Naive thymus-derived CD4-positive, alpha-beta T cell (primary cell): ENCODE results near the gene PPP1R12C. TPM values are rescaled to one million over a fixed set of nuclear protein-coding genes. Genes with fewer than 3 reads are reported as not detected.
A peak's percentile ranks its signal among the peaks of the same experiment; 100 is the strongest.

ENCODE experiments used
- ATAC-seq: fragments of 150-1000 bp; cut with Tn5 transposase; 2 replicates; pipeline ENCODE4 v1.10.0; 2021; ENCODE audit warnings: mild to moderate bottlenecking, moderate library complexity
- CTCF ChIA-PET: fragments of 350-600 bp; sonication (Branson Sonifier 250); formaldehyde crosslinking; loops from one replicate; lab custom pipeline; 2021; ENCODE audit warnings: antibody characterized with exemption; lab: Charles Lee
- POLR2A ChIA-PET: fragments of 350-600 bp; sonication (Branson Sonifier 250); formaldehyde crosslinking; loops from one replicate; lab custom pipeline; 2021; ENCODE audit warnings: antibody characterized with exemption, inconsistent platforms; lab: Charles Lee
- DNase-seq, 9 donors: peaks; one replicate each; pipeline versions ENCODE4 v3.0.0 to v3.0.0-alpha.2; 2020 to 2022; ENCODE audit warnings: mixed read lengths in 1 of 9
- H3K27ac ChIP-seq: one replicate; pipeline ENCODE4 v1.7.0; 2013; ENCODE audit warnings: mild to moderate bottlenecking, low read depth, low read length, moderate library complexity
- H3K27me3 ChIP-seq, 2 donors: one replicate each; pipeline ENCODE4 v1.7.0; 2013; ENCODE audit warnings: low read length in 2 of 2, mild to moderate bottlenecking in 2 of 2, moderate library complexity in 2 of 2; ENCODE audit not compliant: control insufficient read depth in 2 of 2, insufficient read depth in 2 of 2
- H3K36me3 ChIP-seq, 3 experiments: 1 replicate in 2 of 3; 2 replicates in 1 of 3; pipeline ENCODE4 v1.7.0; 2013; ENCODE audit warnings: low read length in 3 of 3, mild to moderate bottlenecking in 3 of 3, moderate library complexity in 1 of 3; ENCODE audit not compliant: insufficient read depth in 3 of 3, control insufficient read depth in 2 of 3
- H3K4me1 ChIP-seq, 2 donors: one replicate each; pipeline ENCODE4 v1.7.0; 2013; ENCODE audit warnings: low read length in 2 of 2, mild to moderate bottlenecking in 2 of 2, moderate library complexity in 1 of 2; ENCODE audit not compliant: control insufficient read depth in 2 of 2, insufficient read depth in 2 of 2
- H3K4me3 ChIP-seq: 2 replicates; pipeline ENCODE4 v1.7.0; 2013; ENCODE audit warnings: mild to moderate bottlenecking, low read length
- H3K9me3 ChIP-seq, 3 experiments: 1 replicate in 2 of 3; 2 replicates in 1 of 3; pipeline ENCODE4 v1.7.0; 2013; ENCODE audit warnings: low read length in 3 of 3; ENCODE audit not compliant: control insufficient read depth in 2 of 3
- H3K27ac Mint-ChIP-seq, 9 donors: one replicate each; pipeline ENCODE4 v1.8.0; 2020 to 2022; ENCODE audit warnings: mixed read lengths in 9 of 9, mild to moderate bottlenecking in 8 of 9, moderate library complexity in 5 of 9, inconsistent platforms in 2 of 9
- H3K27me3 Mint-ChIP-seq, 5 donors: one replicate each; pipeline ENCODE4 v1.8.0; 2021 to 2022; ENCODE audit warnings: mixed read lengths in 5 of 5, mild to moderate bottlenecking in 1 of 5
- H3K36me3 Mint-ChIP-seq, 5 donors: one replicate each; pipeline ENCODE4 v1.8.0; 2020 to 2022; ENCODE audit warnings: mixed read lengths in 5 of 5, mild to moderate bottlenecking in 3 of 5, inconsistent platforms in 1 of 5
- H3K4me1 Mint-ChIP-seq, 7 donors: one replicate each; pipeline ENCODE4 v1.8.0; 2020 to 2022; ENCODE audit warnings: mixed read lengths in 7 of 7, mild to moderate bottlenecking in 3 of 7, inconsistent platforms in 1 of 7
- H3K4me3 Mint-ChIP-seq, 10 donors: one replicate each; pipeline ENCODE4 v1.8.0; 2020 to 2022; ENCODE audit warnings: mild to moderate bottlenecking in 10 of 10, mixed read lengths in 10 of 10, moderate library complexity in 6 of 10, inconsistent platforms in 2 of 10
- H3K9me3 Mint-ChIP-seq, 11 donors: one replicate each; pipeline ENCODE4 v1.8.0; 2020 to 2022; ENCODE audit warnings: mixed read lengths in 11 of 11, mild to moderate bottlenecking in 4 of 11, inconsistent platforms in 1 of 11, moderate library complexity in 1 of 11
- intact Hi-C, 2 donors: fragments of 100-400 bp; cut with micrococcal nuclease; formaldehyde crosslinking; loops; one replicate each; pipeline ENCODE4 v1.15.1; 2023
- polyA plus RNA-seq, 2 donors: library from polyadenylated mRNA; unstranded; fragments of 300-500 nt; fragmentation: Illumina TruSeq; gene quantifications; one replicate each; pipeline ENCODE4 v1.2.3, GENCODE V29; 2021
- total RNA-seq, 6 experiments: library from RNA in 5 of 6; stranded (reverse) in 5 of 6; gene quantifications; 1 replicate in 5 of 6; 2 replicates in 1 of 6; pipeline ENCODE4 v1.2.3 and lab custom pipeline; 2021 to 2026

PPP1R12C gene
- total and polyA plus RNA-seq, 7 experiments from 2014 or later = 3.8 to 180 (median 142) TPM

DNA sequence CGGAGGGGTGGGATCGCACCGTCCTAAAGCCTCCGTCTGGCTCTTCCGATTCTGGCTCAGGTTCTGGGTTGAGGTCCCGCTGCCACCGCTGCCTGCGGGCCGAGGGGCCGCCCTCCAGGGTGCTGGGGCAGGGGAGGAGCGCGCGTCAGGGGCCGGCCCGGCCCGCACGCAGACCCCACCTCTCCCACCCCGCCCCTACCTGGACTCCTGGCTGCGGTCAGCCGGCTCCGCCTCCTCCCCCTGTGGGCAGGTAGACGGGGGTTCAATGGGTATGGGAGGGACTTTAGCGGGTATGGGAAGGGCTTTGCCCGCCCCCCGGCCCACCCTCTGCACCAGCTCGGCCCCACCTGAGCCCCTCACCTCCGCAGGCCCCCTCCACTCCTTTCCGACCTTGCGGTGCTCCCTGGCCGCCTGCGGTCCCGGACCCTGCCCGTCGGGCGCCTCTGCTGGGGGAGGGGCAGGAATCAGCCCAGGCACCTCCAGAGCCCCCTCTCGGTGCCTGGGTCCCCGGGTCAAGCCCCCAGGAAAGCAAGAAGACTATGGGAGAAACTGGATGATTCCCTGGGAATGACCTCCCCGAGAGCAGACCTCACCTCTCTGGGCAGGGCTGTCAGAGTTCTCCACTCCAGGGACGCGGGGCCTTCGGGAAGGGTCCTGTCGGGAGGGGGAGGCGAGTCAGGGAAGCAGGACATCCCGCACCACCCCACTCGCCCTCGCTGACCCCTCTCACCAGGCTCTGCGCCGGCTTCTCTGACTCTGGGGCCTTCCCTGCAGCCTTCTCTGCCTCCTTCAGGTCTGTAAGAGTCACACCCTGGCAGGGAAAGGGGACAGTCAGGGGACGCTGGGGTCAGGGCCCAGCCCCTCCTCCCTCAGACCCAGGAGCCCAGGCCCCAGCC, 24.8 kb downstream of the PPP1R12C start:
- H3K4me1 ChIP-seq = peaks cover 4 to 9% of the 10 kb centered on the region in 2 donors

DNA sequence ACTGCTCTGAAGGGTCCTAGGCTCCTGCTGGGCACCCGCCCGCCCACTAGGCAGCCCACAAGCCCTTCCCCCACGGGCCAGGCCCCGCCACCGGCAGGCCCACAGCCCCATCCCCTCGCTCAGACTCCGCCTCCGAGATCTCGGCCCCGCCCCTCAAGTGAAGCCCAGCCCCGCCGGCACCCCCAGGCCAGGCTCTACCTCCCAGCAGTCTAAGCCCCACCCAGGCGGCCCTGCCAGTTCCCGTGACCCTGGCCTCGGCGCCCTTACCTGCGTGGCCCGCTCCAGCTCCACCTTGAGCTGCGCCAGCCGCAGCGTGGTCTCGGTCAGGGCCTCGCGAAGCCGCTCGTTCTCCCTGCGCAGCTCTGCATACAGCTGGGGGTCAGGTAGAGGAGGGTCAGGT, 25.5 kb downstream of the PPP1R12C start:
- Histone ChIP-seq H3K36me3 (peaks cover 0 to 42% (median 0%) of the 10 kb centered on the region in 3 experiments), H3K9me3 (no peaks in the 10 kb centered on the region), H3K27me3 (peaks cover 0 to 5% of the 10 kb centered on the region in 2 donors), H3K27ac (no peak overlapping the region), H3K4me3 (no peak overlapping the region), H3K4me1 (peaks cover 10 to 16% of the 10 kb centered on the region in 2 donors)
- Mint-ChIP-seq H3K27ac (no peak overlapping the region), H3K27me3 (peaks cover 20 to 31% (median 25%) of the 10 kb centered on the region in 5 donors), H3K4me1 (peaks cover 18 to 28% (median 20%) of the 10 kb centered on the region in 7 donors), H3K4me3 (no peak overlapping the region), H3K9me3 (peaks cover 0 to 1% (median 0%) of the 10 kb centered on the region in 11 donors), H3K36me3 (peaks cover 4 to 25% (median 7%) of the 10 kb centered on the region in 5 donors)
- POLR2A ChIA-PET = no interaction called here
- intact Hi-C loops = no loop called here
- DNase-seq = no peak
- CTCF ChIA-PET = interaction anchor here (0.7 kb wide), 1 partner anchor 16 kb away, joined by 3 read pairs; the partner anchor contains the start of gene EPS8L1
- no peak for ATAC-seq

More for the DNA sequence above, 24.8 kb downstream of the PPP1R12C start:
- Histone ChIP-seq H3K36me3 (peaks cover 0 to 42% (median 0%) of the 10 kb centered on the region in 3 experiments), H3K9me3 (no peaks in the 10 kb centered on the region), H3K4me3 (no peak overlapping the region), H3K27ac (no peak overlapping the region), H3K27me3 (peaks cover 0 to 5% of the 10 kb centered on the region in 2 donors)
- Mint-ChIP-seq H3K4me1 (peaks cover 11 to 21% (median 15%) of the 10 kb centered on the region in 7 donors), H3K4me3 (no peak overlapping the region), H3K27me3 (peaks cover 13 to 24% (median 20%) of the 10 kb centered on the region in 5 donors), H3K36me3 (peaks cover 4 to 21% (median 7%) of the 10 kb centered on the region in 5 donors), H3K27ac (no peak overlapping the region), H3K9me3 (peaks cover 0 to 1% (median 0%) of the 10 kb centered on the region in 11 donors)
- POLR2A ChIA-PET = no interaction called here
- intact Hi-C loops = no loop called here
- ATAC-seq = no peak
- no peak for DNase-seq
- CTCF ChIA-PET = interaction anchor here (0.7 kb wide), 1 partner anchor 17 kb away, joined by 3 read pairs; the partner anchor contains the start of gene EPS8L1

DNA sequence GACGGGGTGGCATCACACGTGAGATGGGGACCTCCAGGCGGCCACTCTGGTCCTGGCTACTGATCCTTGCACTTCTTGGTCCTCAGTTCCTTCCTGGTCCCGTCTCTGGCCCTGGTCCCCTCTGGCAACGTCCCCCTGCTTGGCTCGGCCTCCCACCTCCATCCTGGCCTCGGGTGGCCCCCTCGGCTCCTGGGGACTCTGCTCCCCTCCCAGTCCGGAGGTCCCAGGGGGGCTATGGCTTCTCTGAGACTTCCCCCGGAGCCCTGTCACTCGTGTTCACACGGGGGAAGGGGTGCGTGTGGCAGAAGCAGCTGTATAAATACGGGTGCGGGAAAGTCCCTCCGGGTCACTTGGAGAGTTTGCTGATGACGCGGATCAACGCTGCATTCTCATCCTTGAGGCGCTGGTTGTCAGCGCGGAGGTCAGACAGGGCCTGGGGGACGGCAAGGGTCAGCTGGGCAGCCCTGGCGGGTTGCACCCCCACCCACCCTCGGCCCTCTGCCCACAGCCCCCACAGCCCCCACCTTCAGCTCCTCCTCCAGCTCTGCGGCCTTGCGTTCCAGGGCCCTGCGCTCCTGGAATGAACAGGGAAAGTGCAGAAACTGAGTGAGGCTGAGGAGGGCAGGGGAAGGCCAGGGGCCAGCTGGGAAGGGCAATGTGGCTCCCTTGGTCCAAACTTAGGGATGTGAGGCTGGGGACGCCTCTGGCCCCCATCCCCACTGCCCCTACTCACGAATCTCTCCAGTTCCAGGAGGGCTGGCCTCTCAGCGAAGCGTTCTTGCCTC, 26.1 kb downstream of the PPP1R12C start:
- Histone ChIP-seq H3K4me1 (peaks cover 12 to 19% of the 10 kb centered on the region in 2 donors), H3K27me3 (peaks cover 0 to 5% of the 10 kb centered on the region in 2 donors), H3K9me3 (no peaks in the 10 kb centered on the region), H3K27ac (no peak overlapping the region), H3K36me3 (peaks cover 0 to 42% (median 0%) of the 10 kb centered on the region in 3 experiments), H3K4me3 (no peak overlapping the region)
- CTCF ChIA-PET = no interaction called here
- Mint-ChIP-seq H3K4me3 (no peak overlapping the region), H3K4me1 (peaks cover 19 to 30% (median 20%) of the 10 kb centered on the region in 7 donors), H3K27ac (no peak overlapping the region), H3K27me3 (peaks cover 22 to 31% (median 25%) of the 10 kb centered on the region in 5 donors), H3K9me3 (peaks cover 0 to 1% (median 0%) of the 10 kb centered on the region in 11 donors), H3K36me3 (peaks cover 4 to 25% (median 7%) of the 10 kb centered on the region in 5 donors)
- intact Hi-C loops = no loop called here
- POLR2A ChIA-PET = no interaction called here
- DNase-seq (no peak), ATAC-seq (no peak)

DNA sequence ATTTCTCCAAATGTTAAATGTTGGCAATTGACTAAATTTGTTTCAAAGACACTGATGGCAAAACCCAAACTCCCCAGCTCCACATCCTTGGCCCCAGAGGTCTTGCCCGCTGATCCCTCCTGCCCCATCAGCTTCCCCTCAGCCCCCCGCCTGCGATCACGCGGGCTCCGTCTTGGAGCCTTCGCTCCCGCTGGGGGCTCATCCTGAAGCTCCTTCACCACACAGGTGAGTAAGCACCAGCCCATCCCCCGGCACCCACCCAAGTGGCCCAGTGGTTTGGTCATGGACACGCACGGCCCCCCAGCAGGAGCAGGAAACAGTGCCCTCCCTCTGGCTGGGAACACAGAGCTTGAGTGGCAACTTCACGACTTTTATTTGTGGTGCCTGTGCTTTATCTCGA, 26.9 kb downstream of the PPP1R12C start:
- DNase-seq (no peak), ATAC-seq (no peak)
- Histone ChIP-seq H3K27me3 (peaks cover 0 to 6% of the 10 kb centered on the region in 2 donors), H3K4me3 (no peak overlapping the region), H3K4me1 (peaks cover 12 to 19% of the 10 kb centered on the region in 2 donors), H3K27ac (no peak overlapping the region), H3K9me3 (no peaks in the 10 kb centered on the region), H3K36me3 (peaks cover 0 to 37% (median 0%) of the 10 kb centered on the region in 3 experiments)
- H3K9me3 Mint-ChIP-seq = peaks cover 0 to 1% (median 0%) of the 10 kb centered on the region in 11 donors
- intact Hi-C loops = no loop called here
- CTCF ChIA-PET = no interaction called here
- H3K4me3 Mint-ChIP-seq = no peak overlapping the region
- POLR2A ChIA-PET = no interaction called here
- peaks cover 4 to 24% (median 7%) of the 10 kb centered on the region in 5 donors for H3K36me3 Mint-ChIP-seq
- H3K27me3 Mint-ChIP-seq = peaks cover 28 to 34% (median 31%) of the 10 kb centered on the region in 5 donors
- no peak overlapping the region for H3K27ac Mint-ChIP-seq
- H3K4me1 Mint-ChIP-seq = peaks cover 19 to 30% (median 20%) of the 10 kb centered on the region in 7 donors

DNA sequence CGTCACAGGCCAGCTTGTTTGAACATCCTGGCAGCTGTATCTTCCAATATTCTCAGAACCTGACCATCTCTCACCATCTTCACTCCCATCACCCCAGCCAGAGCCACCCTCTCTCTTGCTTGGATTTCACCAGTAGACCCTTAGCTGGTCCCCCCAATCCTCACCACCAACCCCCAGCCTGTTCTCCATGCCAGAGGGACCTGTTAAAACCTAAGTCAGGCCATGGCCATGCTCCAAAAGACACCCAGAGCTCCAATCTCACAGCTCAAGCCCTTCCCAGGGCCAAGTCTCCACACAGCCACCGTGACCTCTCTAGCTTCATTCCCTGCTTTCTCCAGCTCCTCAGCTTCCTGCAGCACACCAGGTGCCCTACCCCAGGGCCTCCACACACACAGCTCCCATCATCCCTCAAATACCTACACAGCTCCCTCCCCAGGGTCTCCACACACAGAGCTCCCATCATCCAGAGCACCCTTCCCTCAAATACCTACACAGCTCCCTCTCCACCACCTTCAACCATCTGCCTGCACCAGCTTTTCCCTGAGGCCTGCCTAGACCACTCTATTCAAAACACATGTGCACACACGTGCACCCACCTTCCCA, 28.0 kb downstream of the PPP1R12C start:
- no peak for ATAC-seq
- H3K36me3 ChIP-seq = peaks cover 0 to 26% (median 0%) of the 10 kb centered on the region in 3 experiments
- intact Hi-C loops = loop anchor here (2.0 to 10.0 kb wide), 2 partner anchors 27 to 165 kb away; partner anchors contain the start of genes PPP6R1 (in 1 of the 2) and RDH13 (in 1 of the 2)
- Mint-ChIP-seq H3K4me1 (peaks cover 19 to 30% (median 20%) of the 10 kb centered on the region in 7 donors), H3K36me3 (peaks cover 0 to 24% (median 5%) of the 10 kb centered on the region in 5 donors), H3K27ac (peak overlapping the region in 2 of 9 donors; percentile 6 to 40), H3K27me3 (peaks cover 29 to 43% (median 38%) of the 10 kb centered on the region in 5 donors), H3K4me3 (peak overlapping the region in 3 of 10 donors; percentile 24 to 34 (median 33)), H3K9me3 (peaks cover 0 to 1% (median 0%) of the 10 kb centered on the region in 11 donors)
- no peak overlapping the region for H3K4me3 ChIP-seq
- peaks cover 12 to 19% of the 10 kb centered on the region in 2 donors for H3K4me1 ChIP-seq
- ChIA-PET CTCF (interaction anchor here (0.7 to 1.2 kb wide), 3 partner anchors 9 to 378 kb away, joined by 3 to 4 read pairs (median 3); no protein-coding TSS in a partner anchor), POLR2A (no interaction called here)
- H3K9me3 ChIP-seq = no peaks in the 10 kb centered on the region
- H3K27ac ChIP-seq = no peak overlapping the region
- peaks cover 0 to 8% of the 10 kb centered on the region in 2 donors for H3K27me3 ChIP-seq
- DNase-seq = no peak
